Purkinje cell (primary cell): ENCODE data around the gene CNBD2. TPM values are rescaled to one million over a fixed set of nuclear protein-coding genes. Genes with fewer than 3 reads are reported as not detected.

Source experiments
- polyA plus RNA-seq: library from polyadenylated mRNA; unstranded; fragments of >200 nt; fragmentation: Nextera tagmentation; gene quantifications from 2 replicates; pipeline ENCODE4 v1.2.1, GENCODE V29; 2014

Gene CNBD2
- 0.91 and 1.9 TPM in 2 replicates for polyA plus RNA-seq

DNA sequence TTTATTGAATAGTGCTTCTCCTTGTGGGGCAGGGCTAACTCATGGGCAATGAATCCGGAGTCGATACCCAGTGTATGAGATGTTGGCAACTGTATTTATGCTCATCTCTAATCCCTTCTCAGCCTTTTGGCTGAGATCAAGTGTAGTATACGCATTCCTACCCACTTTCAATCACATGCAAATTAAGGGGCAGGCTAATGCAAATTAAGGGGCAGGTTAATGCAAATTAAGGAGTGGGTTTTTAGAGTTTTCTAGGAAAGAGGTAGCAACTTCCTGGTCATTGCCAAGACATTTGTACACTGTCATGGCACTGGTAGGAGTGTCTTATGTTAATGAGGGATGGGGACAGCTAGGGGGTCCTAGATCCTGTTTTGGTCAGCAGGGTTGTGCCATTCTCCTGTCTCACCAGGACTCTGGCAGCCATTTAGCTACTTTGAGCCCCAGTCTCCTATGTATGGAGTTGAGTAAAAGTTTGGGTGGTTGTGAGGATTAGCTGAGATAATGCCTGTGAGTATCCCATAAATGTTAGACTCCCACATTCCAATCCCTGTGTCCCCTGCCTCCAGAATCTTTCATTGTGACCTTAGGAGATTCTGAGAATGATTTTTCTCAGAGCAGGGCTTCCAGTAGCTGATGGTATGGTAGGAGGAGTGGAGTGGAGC lies at the start of gene CNBD2:
TSS of gene CNBD2 (plus strand) at position 612 of the 662 bp plus-strand sequence. CDS start 173 bp downstream, outside the sequence.

DNA sequence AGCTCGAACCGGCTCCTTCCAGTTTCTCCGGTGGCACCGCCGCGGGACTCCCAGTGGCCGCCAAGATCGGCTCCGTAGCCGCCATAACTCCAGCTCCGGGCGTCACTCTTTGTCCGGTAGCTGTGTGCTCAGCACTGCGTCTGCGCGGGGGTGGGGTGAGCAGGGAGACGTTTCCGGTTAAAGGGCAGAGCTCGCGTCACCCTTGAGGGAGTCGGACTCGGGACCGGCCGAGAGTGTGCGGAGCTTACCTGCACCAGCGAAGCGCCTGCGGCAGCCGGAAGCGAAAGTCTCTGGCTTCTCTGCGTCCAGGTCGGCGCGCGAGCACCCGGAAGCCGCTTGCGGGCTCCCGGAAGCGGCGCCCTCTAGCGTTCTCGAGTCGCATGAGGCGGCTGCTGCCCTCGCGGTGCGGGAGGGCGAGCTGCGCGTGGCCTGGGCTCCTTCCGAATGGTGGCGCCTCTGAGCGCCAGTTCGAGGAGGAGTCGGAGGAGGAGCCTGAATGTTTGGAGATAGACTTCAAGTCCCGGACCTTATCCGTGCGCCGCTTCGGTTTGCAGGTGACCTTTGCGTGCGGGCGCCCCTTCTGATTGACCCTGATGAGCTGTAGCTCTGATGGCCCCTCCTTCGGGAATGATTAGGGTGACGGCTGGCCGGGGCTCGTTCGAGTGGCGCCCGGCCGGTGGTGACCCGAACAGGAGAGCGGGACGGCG lies 14.0 kb upstream of the CNBD2 start, which contains the start of gene SCAND1:
TSS of gene SCAND1 (minus strand) at position 303 of the 707 bp plus-strand sequence. CDS start at position 85, 218 bp downstream.

Other genes with a start within 250 kb of the CNBD2 start
- gene RBM39, start 226.3 kb upstream of the CNBD2 start, polyA plus RNA-seq: 121 and 138 TPM in 2 replicates
- gene PHF20, start 196.6 kb upstream of the CNBD2 start, polyA plus RNA-seq: 139 and 149 TPM in 2 replicates
- 1.2 and 1.7 TPM in 2 replicates for gene SCAND1, start 14.1 kb upstream of the CNBD2 start, polyA plus RNA-seq
- gene EPB41L1, start 186.2 kb downstream of the CNBD2 start, polyA plus RNA-seq: 10.3 and 15.2 TPM in 2 replicates